GM21619 (cell line): ENCODE results near the gene KCNH6.

Experiments
- ATAC-seq: cut with Tn5 transposase; IDR thresholded peaks from one replicate; pipeline ENCODE4 v1.9.1; 2021; ENCODE audit not compliant: unreplicated experiment

KCNH6 gene

GRCh38 chr17:63595132-63595531 is 72.0 kb downstream of the KCNH6 start:
- no peak for ATAC-seq
